ENCODE data around the gene STEAP4.

GRCh38 chr7:88223265-88223664, 83.4 kb downstream of the STEAP4 start:
- TF ChIP-seq, protein P1, sequence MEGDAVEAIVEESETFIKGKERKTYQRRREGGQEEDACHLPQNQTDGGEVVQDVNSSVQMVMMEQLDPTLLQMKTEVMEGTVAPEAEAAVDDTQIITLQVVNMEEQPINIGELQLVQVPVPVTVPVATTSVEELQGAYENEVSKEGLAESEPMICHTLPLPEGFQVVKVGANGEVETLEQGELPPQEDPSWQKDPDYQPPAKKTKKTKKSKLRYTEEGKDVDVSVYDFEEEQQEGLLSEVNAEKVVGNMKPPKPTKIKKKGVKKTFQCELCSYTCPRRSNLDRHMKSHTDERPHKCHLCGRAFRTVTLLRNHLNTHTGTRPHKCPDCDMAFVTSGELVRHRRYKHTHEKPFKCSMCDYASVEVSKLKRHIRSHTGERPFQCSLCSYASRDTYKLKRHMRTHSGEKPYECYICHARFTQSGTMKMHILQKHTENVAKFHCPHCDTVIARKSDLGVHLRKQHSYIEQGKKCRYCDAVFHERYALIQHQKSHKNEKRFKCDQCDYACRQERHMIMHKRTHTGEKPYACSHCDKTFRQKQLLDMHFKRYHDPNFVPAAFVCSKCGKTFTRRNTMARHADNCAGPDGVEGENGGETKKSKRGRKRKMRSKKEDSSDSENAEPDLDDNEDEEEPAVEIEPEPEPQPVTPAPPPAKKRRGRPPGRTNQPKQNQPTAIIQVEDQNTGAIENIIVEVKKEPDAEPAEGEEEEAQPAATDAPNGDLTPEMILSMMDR (IDR thresholded peaks at IDR 0.05) = no peak
- no peak for TF ChIP-seq EP300 (IDR thresholded peaks at IDR 0.05)
- no peak for TF ChIP-seq POLR2A (IDR thresholded peaks at IDR 0.05)
